Measurements from ENCODE around the gene ZSWIM8.

The ZSWIM8 gene

DNA sequence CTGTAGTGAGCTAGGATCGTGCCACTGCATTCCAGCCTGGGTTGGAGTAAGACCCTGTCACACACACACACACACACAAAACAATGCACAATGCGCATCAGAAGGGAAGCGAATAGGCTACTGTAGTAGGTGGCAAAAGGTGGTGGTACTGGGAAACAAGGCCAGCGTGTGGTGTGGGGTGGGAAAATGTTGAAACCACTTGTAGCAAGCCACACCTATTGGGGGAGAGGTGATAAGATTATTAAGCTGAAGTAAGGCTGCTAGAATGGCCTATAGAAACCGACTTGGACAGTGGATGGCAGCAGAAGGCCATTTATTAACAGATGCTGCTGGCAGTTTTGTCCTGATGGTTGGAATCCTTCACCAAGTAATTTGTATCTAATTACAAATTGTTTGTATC lies 10.8 kb upstream of the ZSWIM8 start:
- DNase-seq = no peak

DNA sequence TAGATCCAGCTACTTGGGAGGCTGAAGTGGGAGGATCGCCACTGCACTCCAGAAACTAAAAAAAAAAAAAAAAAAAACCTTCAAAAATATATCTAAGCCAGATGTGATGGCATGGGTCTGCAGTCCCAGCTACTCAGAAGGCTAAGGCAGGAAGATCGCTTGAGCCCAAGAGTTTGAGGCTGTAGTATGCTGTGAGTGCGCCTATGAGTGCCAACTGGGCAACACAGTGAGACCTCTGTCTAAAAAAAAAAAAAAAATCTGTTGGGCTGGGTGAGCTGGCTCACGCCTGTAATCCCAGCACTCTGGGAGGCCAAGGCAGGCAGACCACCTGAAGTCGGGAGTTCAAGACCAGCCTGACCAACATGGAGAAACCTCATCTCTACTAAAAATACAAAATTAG lies 6.4 kb upstream of the ZSWIM8 start:
- DNase-seq = no peak

DNA sequence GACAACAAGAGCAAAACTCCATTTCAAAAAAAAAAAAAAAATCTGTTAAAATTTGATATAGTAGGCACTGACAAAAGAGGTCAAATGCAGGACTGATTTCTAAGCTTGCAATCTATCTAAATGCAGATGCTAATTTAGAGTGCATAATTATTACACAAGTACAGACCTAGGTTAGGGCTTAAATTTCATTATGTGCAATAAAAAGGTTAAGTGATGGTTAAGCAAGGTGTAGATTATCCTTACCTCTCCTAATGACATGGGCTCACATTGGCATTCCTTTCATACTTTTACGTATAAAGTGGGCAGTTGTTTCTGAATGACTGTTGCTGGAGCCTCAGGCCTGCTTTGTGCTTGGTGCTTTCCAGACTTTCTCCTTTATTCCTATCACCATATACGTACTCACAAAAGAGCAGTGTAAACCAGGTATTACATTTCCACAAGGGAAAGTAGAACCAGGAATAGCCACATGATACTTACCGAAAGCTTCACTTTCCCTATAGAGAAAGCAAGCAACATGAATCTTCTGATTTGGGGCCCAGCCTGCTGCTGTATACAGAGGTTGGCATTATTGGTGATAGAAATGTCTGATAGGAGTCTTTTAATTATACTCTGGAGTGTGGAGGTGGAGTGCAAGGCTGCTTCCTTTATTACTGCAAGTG lies 5.7 kb upstream of the ZSWIM8 start:
- DNase-seq = no peak

- no peak for DNase-seq
Observed at GRCh38 chr10:73780301-73780700, 5.1 kb upstream of the ZSWIM8 start.

DNA sequence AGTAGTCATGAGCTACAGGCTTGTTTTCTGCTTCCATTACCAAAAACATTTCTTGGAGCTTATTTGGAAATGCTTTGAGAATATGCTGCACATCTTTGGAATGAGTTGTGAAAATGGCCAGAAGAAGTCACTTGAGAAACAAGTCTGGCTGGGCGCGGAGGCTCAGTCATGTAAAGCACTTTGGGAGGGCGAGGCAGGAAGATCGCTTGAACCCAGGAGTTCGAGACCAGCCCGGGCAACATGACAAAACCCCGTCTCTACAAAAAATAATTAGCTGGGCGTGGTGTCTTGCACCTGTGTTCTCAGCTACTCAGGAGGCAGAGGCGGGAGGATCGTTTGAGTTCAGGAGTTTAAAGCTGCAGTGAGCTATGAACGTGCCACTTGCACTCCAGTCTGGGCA lies 4.4 kb upstream of the ZSWIM8 start:
- no peak for DNase-seq

- no peak for DNase-seq
Observed at GRCh38 chr10:73781548-73781878, 3.9 kb upstream of the ZSWIM8 start.

- peak; percentile 98 for DNase-seq
Observed at GRCh38 chr10:73781879-73782748, 3.3 kb upstream of the ZSWIM8 start, which contains the start of gene CHCHD1. Gene CHCHD1 (plus strand): TSS chr10:73782048. CDS start chr10:73782076, 28 bp downstream.

- DNase-seq = no peak
Observed at GRCh38 chr10:73782749-73783085, 2.7 kb upstream of the ZSWIM8 start.

- DNase-seq = peak; percentile 81
Observed at GRCh38 chr10:73785721-73786511, 510 bp downstream of the ZSWIM8 start.

DNA sequence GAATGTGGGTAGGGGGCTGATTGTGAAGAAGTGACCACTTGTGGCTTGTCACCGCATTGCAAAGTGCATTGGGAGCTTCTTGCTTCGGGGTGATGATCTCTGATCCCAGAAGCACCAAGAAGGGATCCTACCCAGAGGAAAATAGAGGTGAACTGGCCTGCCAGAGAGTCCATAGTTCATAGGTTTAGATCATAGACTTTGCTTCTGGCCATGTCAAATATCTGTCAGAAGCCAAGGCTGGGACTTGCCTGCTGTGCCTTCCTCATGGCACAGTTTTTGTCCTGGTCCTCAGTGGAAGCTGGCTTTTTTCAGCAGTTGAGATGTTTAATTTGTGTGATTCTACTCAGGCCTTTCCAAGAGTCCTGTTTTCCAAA lies 1.1 kb downstream of the ZSWIM8 start:
- no peak for DNase-seq

DNA sequence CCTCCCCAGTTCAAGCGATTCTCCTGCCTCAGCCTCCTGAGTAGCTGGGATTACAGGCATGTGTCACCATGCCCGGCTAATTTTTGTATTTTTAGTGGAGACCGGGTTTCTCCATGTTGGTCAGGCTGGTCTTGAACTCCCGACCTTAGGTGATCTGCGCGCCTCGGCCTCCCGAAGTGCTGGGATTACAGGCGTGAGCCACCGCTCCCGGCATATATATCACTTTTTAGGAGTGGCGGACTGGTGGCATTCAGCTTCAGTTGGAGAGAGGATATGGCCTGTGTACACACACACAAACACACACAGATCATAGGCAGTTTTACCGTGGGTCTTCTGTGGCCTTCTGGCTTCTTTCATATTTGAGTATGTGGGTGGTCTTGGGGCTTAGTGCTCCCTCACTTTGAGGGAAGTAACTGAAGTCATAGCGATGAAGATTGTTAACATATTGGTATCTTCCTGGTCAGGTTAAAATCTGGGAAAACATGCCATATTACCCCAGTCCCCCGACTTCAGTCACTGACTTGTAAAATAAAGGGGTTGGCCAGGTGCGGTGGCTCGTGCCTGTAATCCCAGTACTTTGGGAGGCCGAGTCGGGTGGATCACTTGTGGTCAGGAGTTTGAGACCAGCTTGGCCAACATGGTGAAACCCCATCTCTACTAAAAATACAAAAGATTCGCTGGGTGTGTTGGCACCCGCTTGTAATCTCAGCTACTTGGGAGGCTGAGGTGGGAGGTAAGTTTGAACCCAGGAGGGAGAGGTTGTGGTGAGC lies 1.8 kb downstream of the ZSWIM8 start:
- DNase-seq = peak; percentile 46

DNA sequence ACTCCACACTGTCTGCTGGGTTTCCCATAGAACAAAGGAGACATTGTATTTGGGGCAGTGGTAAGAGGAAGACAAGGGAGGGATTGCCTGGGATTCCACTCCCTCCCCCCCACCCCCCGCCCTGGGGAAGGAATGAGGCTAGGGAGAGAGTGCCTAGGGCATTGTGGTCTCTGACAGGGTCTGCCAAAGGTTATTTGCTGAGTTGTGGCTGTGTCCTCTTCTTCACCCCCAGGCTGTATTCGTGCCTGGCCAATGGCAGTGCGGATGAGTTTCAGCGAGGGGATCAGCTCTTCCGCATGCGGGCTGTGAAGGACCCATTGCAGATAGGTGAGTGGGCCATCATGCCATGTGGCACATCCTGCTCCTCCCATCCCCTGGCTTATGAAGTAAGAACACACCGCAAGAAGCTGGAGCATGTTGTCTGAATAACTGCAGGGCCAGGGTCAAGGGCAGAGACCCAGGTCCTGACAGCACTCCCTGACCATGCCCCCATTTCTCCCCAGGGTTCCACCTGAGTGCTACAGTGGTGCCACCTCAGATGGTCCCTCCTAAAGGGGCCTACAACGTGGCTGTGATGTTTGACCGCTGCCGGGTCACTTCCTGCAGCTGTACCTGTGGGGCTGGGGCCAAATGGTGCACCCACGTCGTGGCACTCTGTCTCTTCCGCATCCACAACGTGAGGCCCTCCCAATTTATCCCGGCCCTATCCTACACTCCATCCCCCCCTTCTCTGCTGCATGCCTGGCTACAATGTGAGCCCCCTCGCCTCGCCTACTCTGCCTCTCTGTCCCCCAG lies 3.7 kb downstream of the ZSWIM8 start:
- DNase-seq = no peak

DNA sequence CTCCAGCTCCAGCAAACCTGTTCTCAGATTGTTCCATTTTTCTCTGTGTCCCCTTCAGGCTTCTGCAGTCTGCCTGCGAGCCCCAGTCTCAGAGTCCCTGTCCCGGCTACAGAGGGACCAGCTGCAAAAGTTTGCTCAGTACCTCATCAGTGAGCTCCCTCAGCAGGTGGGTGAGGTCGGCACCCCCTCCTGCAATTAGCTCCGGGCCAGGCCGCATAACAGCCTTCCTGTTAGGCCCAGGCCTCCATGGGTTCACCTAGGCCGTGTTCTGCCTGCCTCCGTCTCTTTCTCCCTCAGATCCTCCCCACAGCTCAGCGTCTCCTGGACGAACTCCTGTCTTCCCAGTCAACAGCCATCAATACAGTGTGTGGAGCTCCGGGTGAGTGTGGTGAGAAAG lies 4.3 kb downstream of the ZSWIM8 start:
- DNase-seq = no peak

GRCh38 chr10:73790886-73791625 lies 5.7 kb downstream of the ZSWIM8 start:
- DNase-seq = peak; percentile 31

DNA sequence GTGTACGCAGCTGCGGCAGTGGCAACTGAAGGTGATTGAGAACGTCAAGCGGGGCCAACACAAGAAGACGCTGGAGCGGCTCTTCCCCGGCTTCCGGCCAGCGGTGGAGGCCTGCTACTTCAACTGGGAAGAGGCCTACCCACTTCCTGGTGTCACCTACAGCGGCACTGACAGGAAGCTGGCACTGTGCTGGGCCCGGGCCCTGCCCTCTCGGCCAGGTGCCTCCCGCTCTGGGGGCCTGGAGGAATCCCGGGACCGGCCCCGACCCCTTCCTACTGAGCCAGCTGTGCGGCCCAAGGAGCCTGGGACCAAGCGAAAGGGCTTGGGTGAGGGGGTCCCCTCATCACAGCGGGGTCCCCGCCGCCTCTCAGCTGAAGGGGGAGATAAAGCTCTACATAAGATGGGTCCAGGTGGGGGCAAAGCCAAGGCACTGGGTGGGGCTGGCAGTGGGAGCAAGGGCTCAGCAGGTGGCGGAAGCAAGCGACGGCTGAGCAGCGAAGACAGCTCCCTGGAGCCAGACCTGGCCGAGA lies 6.5 kb downstream of the ZSWIM8 start:
- DNase-seq = peak; percentile 54

DNA sequence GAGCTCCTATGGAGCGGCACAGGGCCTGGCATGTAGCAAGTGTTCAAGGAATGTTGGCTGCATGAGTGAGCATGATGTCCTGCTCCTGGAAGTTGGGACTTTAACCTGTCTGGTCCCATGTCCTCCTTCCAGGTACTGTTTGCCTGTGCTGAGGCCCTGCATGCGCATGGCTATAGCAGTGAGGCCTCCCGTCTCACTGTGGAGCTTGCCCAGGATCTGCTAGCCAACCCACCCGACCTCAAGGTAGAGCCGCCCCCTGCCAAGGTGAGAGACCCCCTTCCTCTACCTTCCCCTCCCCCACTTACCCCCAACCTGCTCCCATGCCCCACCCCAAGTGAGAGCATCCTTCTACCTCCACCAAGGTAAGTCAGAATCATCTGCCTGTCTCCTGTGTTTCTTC lies 8.1 kb downstream of the ZSWIM8 start:
- DNase-seq = peak; percentile 31

GRCh38 chr10:73795491-73795890 lies 10.1 kb downstream of the ZSWIM8 start:
- DNase-seq = peak; percentile 33

DNA sequence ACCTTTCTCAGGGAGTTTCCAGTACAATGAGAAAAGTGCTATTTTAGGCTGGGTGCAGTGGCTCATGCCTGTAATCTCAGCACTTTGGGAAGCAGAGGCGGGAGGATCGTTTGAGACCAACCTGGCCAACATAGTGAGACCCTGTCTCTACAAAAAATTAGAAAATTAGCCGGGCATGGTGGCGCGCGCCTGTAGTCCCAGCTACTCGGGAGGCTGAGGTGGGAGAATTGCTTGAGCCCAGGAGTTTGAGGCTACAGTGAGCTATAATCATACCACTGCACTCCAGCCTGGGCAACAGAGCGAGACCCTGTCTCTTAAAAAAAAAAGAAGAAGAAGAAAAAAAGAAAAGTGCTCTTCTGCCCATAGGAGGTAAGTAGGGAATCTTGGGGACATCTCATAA lies 10.6 kb downstream of the ZSWIM8 start:
- DNase-seq = peak; percentile 31

DNA sequence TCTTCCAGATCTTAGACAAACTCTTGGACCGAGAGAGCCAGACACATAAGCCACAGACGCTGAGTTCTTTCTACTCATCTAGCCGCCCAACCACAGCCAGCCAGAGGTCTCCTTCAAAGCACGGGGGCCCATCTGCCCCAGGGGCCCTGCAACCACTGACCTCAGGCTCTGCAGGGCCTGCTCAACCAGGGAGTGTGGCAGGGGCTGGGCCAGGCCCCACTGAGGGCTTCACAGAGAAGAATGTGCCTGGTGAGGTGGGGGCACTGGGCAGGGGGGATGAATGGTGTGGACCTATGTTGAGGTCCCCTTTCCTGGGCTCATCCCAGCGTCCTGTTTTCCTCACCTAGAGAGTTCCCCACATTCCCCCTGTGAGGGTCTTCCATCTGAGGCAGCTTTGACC lies 11.4 kb downstream of the ZSWIM8 start:
- DNase-seq = no peak

- DNase-seq = no peak
Observed at GRCh38 chr10:73797324-73798025, 12.1 kb downstream of the ZSWIM8 start.

- no peak for DNase-seq
Observed at GRCh38 chr10:73798087-73798486, 12.7 kb downstream of the ZSWIM8 start.

Measured in activated effector memory CD4-positive, alpha-beta T cell treated with anti-CD3 and anti-CD28 coated beads, Interleukin-2, amount 50 U/mL, for 16 hours (primary cell).